ENCODE results near the gene MSMP.

MSMP gene

DNA sequence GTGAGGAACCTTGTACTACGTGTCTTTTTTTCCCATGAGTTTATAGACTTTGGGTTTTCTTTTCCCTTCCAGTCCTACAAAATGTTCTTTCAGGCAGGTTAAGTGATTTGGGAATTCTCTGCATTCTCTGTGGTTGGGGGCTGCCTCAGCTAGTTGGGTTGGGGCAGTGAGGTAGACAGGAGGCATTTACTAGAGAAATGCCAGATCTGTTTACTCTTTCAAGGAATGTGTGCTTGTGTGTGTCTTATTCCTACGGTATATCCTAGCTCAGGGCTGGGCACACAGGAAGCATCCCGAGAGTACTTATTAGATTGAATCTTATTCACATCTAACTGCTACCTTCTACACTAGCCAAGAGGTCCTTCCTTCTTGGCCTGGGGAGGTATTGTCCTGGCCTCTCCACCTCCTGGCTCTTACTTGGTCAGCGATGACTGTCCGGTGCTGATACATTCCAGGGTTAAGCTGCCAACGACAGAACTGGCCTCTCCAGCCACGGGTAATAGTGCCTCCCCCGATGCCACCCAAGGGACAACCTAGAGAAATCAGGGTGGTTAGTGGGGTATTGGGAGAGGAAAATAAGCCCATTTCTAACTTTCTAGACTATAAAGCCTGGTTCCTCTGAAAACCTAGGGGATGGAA lies 10.1 kb downstream of the MSMP start:
- DNase-seq (ENCODE audit: low read depth): no peak

GRCh38 chr9:35743452-35743851 lies 10.6 kb downstream of the MSMP start:
- DNase-seq (ENCODE audit: low read depth): no peak

- no peak for DNase-seq (ENCODE audit: low read depth)
These were observed 12.3 kb downstream of the MSMP start for GRCh38 chr9:35741740-35742139.

GRCh38 chr9:35740243-35740642 lies 13.8 kb downstream of the MSMP start:
- DNase-seq (ENCODE audit: low read depth): no peak

GRCh38 chr9:35738924-35739323 lies 15.2 kb downstream of the MSMP start:
- DNase-seq (ENCODE audit: low read depth): no peak

GRCh38 chr9:35738186-35738585 lies 15.9 kb downstream of the MSMP start:
- no peak for DNase-seq (ENCODE audit: low read depth)

DNA sequence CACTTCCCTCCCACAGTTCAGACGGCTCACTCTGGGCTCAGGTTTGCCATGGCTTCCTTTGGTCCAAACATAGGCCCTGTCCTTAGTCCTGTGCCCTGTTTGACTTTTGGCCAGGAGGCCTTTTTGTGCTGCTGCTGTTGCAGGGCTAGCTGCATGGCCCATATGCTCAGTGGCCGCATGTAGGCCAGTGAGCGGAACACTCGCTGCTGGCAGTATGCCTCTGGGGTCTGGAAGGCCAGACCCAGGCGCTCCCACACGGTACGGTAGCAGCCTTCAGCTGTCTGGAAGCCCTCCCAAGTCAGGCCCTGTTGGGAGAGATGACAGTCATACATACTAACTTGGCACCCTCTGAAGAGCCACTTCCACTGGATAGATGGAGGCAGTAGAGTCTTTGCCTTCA lies 16.9 kb downstream of the MSMP start:
- DNase-seq (ENCODE audit: low read depth): no peak

DNA sequence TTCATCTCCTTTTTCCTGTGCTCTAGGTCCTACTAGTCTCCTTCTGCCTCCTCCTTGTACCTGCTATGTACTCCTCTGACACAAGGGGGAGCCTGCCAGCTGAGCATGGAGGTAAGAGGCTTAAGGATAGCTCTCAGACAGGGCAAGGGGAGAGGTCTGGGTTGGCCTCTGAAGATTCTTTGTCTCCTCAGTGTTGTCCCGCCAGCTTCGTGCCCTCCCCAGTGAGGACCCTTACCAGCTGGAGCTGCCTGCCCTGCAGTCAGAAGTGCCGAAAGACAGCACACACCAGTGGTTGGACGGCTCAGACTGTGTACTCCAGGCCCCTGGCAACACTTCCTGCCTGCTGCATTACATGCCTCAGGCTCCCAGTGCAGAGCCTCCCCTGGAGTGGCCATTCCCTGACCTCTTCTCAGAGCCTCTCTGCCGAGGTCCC lies 17.9 kb downstream of the MSMP start:
- DNase-seq (ENCODE audit: low read depth): peak; percentile 34

DNA sequence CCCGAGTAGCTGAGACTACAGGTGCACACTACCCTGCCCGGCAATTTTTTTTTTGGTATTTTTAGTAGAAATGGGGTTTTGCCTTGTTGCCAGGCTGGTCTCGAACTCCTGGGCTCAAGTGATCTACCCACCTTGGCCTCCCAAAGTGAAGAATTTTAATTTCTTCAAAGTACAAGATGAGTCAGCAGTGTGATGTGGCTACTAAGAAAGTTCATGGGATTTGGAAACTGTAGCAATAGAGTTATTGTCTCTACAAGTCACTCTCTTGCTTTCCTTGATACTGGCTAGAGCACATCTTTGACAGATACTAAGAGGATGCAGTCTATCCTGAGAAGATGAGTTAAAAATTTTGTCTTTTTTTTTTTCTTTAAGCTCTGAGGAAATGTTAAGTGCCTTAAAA lies 20.0 kb downstream of the MSMP start:
- DNase-seq (ENCODE audit: low read depth): no peak

- peak; percentile 18 for DNase-seq (ENCODE audit: low read depth)
These were observed 21.1 kb downstream of the MSMP start for GRCh38 chr9:35732800-35733541.

DNA sequence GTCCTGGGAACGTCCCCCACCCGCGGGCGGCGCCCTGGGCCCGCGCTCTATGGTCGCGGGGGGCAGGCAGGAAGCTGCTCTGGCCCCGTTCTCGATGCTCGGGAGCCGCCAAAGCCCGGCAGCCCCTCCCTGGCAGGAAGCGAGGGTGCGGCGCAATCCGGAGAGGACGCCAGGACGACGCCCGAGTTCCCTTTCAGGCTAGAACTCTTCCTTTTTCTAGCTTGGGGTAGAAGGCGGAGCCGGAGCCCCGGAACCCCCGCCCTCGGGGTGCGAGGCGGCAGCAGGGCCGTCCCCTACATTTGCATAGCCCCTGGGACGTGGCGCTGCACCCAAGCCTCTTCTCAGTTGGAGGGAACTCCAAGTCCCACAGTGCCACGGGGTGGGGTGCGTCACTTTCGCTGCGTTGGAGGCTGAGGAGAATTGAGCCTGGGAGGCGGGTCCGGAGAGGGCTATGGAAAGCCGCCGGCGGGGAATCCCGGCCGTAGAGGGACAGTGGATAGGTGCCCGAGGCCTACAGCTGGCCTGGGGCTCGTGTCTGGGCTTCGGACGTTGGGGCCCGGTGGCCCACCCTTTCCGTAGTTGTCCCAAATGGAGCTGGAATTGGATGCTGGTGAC lies 21.8 kb downstream of the MSMP start, which contains the start of the genes CREB3 and TLN1:
CREB3 (plus strand) TSS at position 482 of the 615 bp plus-strand sequence; CDS start at position 589, 107 bp downstream.
TLN1 (minus strand) TSS at position 11 of the 615 bp plus-strand sequence. CDS start 6,501 bp downstream, outside the sequence.
- peak; percentile 95 for DNase-seq (ENCODE audit: low read depth)

- no peak for DNase-seq (ENCODE audit: low read depth)
These were observed 22.5 kb downstream of the MSMP start for GRCh38 chr9:35731415-35732184.

DNA sequence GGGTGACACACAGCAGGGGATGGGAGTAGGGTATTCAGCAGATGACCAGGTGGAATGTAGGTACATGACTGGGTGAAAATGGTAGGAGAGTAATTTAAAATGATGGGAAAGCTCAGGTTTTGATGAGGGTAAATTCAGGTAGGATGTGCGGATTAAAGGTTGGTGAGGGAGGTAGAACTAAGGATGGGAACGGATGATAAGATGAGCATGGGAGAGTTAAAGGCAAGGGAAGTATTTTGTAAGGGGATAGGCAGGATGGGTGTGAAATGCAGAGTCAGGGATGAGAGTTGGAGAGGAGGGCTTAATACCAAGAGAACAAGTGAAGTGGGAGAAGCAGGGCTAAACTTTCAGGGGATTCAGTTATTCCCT lies 23.6 kb downstream of the MSMP start:
- DNase-seq (ENCODE audit: low read depth): no peak

DNA sequence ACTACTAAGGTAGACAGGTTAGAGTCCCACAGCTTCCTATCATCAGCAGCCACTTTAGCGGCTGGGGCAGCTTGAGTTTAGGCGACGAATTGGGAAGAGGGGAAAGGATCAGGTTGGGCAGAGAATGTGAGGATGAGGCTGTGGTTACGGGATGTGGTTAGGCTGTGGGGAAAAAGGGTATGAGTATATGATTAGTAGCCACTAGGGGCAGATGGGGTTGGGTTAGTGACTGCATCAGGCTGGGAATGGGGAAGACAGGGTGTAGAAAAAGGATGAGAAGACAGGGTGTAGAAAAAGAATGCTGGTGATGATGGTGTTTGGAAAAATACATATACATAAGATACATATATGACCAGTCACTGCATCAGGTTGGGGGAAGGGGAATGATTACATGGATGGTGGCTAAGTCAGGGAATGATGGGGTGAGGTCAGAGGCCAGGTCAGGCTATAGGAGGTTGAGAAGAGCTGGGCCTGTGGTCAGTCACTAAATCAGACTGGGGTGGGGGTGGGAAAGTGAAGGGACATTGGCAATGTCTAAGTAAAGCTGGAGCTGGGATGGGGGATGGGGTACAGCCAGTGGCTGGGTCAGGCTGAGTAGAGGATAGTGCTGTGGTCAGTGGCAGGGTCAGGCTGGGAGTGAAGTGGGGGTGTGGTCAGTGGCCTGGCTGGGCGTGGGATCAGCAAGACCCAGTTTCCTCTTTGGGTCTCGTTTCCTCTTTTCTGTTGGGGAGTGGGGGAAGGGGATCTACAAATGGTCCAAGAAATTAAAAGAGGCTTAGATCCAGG lies 24.2 kb downstream of the MSMP start:
- DNase-seq (ENCODE audit: low read depth): no peak

GRCh38 chr9:35729101-35729500 lies 25.0 kb downstream of the MSMP start:
- no peak for DNase-seq (ENCODE audit: low read depth)

DNA sequence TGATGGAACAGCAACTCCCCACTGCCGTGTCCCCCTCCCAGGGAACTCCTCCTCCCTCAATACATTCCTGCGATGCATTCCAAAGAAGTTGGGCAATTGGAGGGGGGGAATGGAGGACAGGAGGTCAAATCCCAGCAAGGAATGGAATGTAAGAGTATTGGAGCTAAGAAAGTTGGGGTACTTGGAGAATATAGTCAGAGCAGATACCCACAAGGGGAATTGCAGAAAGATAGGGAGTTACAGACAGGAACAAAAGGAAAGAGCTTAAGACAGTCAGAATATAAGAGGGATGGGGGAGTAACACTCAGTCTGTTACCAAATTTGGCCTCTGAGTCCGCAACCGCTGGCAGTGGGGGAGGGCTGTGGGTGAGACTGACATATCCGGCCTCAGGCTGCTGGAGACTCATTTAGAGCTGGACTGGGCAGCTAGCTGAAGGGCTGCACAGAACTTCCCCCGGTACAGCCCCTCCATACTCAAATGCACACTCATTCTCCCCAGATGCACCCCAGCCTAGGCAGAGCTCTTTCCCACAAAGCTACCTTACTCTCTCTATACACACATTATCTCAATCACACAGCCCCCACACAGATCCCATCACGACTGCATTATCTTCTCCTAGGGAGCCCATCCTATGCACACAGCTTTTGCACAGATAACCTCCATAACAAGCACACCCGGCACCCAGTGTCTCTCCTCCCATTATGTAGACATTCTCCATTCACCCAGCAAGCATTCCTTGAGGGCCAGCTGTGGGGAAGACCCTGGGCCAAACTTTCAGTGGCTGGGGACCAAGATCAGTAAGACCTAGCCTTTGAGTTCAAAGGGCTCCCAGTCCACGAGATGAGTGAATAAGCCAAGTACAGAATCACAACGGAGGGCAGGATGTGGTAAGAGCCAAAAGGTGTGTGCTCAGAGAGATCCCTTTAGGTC lies 25.8 kb downstream of the MSMP start:
- DNase-seq (ENCODE audit: low read depth): peak; percentile 49

DNA sequence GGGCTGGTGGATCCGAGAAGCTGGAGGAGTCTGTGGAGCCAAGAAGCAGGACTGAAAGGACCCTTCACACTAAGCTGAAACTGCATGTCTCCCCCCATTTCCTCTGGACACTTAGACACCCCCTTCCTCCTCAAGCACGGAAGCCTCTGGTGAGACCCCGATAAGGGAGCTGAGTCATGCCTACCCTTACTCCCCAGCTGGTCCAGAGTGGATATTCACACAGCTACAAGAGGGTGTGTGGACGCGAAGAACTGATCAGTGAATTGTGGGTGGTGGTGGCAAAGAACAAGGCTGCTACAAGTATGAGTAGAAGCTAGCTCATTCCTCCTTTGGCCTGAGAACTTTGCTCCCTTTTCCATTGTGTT lies 26.4 kb downstream of the MSMP start:
- no peak for DNase-seq (ENCODE audit: low read depth)

DNA sequence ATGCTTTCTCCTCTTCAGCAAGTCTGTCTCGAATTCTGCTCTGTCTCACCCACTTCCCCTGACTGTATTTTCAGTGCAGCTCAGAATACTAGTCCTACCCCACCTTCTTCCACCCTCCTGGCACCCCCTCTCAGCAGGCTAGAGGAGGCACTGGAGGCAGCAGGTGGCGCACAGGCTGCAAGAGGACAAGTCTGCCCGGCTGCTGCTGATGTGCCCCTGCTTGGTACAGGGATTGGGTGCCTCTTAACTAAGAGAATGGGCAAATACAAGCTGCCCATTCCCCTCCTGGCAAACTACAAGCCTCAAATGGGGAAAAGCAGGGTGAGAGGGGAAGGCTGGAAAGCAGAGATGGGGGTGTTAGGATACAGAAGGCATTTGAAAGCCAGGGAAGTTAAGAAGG lies 27.1 kb downstream of the MSMP start:
- DNase-seq (ENCODE audit: low read depth): no peak

- no peak for DNase-seq (ENCODE audit: low read depth)
These were observed 28.7 kb downstream of the MSMP start for GRCh38 chr9:35725362-35725761.

- no peak for DNase-seq (ENCODE audit: low read depth)
These were observed 30.2 kb downstream of the MSMP start for GRCh38 chr9:35723908-35724307.

- no peak for DNase-seq (ENCODE audit: low read depth)
These were observed 30.6 kb downstream of the MSMP start for GRCh38 chr9:35723426-35723825.
